Measurements from ENCODE around the gene SF3A2. TPM values are rescaled to one million over a fixed set of nuclear protein-coding genes. Genes with fewer than 3 reads are reported as not detected.

The SF3A2 gene
- total and polyA plus RNA-seq, 2 donors (not counting 3 experiments of a cell fraction or from before 2014, with no cell fraction given) = 21.5 to 164 TPM

DNA sequence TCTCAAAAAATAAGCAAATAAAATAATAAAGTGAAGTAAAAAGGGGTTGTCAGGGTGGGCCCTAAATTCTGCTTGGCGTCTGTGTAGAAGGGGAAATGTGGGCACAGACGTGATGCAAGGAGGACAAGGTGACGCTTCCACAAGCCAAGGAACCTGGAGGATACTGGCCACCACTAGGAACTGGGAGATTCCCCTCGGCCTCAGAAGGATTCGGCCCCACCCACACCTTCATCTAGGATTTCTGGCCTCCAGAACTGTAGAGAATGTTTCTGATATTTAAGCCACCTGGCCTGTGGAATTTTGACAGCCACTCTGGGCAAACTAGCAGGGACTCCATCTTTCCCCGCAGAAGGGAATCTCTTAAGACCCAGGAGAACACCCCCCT lies 1.6 kb upstream of the SF3A2 start:
- H4K20me1 ChIP-seq (replicated peaks; ENCODE audit: control insufficient read depth, extremely low read depth, insufficient read depth, low read length) = no peaks in the 10 kb centered on the region
- H3K9me1 ChIP-seq (replicated peaks; ENCODE audit: control insufficient read depth, extremely low read depth, insufficient read depth, low read length) = no peaks in the 10 kb centered on the region
- peaks cover 54% of the 10 kb centered on the region for H3K79me2 ChIP-seq (ENCODE audit: control insufficient read depth, insufficient read depth, low read length)
- ChIA-PET CTCF (interaction anchor here (1.3 to 1.8 kb wide), 5 partner anchors 27 to 81 kb away, joined by 6 to 16 read pairs (median 11); no protein-coding TSS in a partner anchor), POLR2A (no interaction called here)
- peak overlapping the region; percentile 67 for H3K9ac ChIP-seq (replicated peaks; ENCODE audit: extremely low read depth, insufficient read depth, low read length)
- dilution Hi-C loops (cut with MboI; ENCODE audit: extremely low pct_ligation_motif_present, low sequenced_read_pairs) = no loop called here
- intact Hi-C loops (cut with micrococcal nuclease) = loop anchor here (5.0 kb wide), 2 partner anchors 307 to 802 kb away; no protein-coding TSS in a partner anchor
- BruUV-seq (replicated peaks) = no TSS peak
- peak overlapping the region; percentile 56 to 86 (median 80) for H3K4me3 ChIP-seq (replicated peaks in 1 of 3; ENCODE audit: insufficient read depth in 1 of 3, low read depth in 1 of 3, low read length in 3 of 3)
- H3K27me3 ChIP-seq (ENCODE audit: control insufficient read depth in 2 of 2, insufficient read depth in 2 of 2, low read length in 2 of 2) = no peaks in the 10 kb centered on the region
- TF ChIP-seq JUN (IDR thresholded peaks at IDR 0.05; ENCODE audit: borderline replicate concordance, insufficient read depth, insufficient read length, low read depth) = no peak
- TF ChIP-seq, protein P1, sequence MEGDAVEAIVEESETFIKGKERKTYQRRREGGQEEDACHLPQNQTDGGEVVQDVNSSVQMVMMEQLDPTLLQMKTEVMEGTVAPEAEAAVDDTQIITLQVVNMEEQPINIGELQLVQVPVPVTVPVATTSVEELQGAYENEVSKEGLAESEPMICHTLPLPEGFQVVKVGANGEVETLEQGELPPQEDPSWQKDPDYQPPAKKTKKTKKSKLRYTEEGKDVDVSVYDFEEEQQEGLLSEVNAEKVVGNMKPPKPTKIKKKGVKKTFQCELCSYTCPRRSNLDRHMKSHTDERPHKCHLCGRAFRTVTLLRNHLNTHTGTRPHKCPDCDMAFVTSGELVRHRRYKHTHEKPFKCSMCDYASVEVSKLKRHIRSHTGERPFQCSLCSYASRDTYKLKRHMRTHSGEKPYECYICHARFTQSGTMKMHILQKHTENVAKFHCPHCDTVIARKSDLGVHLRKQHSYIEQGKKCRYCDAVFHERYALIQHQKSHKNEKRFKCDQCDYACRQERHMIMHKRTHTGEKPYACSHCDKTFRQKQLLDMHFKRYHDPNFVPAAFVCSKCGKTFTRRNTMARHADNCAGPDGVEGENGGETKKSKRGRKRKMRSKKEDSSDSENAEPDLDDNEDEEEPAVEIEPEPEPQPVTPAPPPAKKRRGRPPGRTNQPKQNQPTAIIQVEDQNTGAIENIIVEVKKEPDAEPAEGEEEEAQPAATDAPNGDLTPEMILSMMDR (IDR thresholded peaks at IDR 0.05; ENCODE audit: extremely low read depth in 1 of 2, insufficient read depth in 1 of 2, low read depth in 1 of 2, low read length in 2 of 2) = no peak
- H3K36me3 ChIP-seq (ENCODE audit: control insufficient read depth in 2 of 2, extremely low read depth in 1 of 2, insufficient read depth in 2 of 2, low read length in 2 of 2) = peaks cover 0 to 20% of the 10 kb centered on the region in 2 experiments
- FAIRE-seq = peak; percentile 8
- H3K27ac ChIP-seq (ENCODE audit: insufficient read depth, low read depth, low read length) = peak overlapping the region; percentile 27
- peak overlapping the region; percentile 86 for H3K4me2 ChIP-seq (ENCODE audit: insufficient read depth, low read length)
- no peak for DNase-seq (ENCODE audit: low read depth, low spot score)
- no peaks in the 10 kb centered on the region for H3K9me3 ChIP-seq (replicated peaks; ENCODE audit: control insufficient read depth, insufficient read depth, low read length)
- peaks cover 26% of the 10 kb centered on the region for H3K4me1 ChIP-seq (ENCODE audit: control insufficient read depth, extremely low read depth, insufficient read depth, low read length)
- no peak overlapping the region for H2AFZ ChIP-seq (ENCODE audit: low read depth, low read length)

DNA sequence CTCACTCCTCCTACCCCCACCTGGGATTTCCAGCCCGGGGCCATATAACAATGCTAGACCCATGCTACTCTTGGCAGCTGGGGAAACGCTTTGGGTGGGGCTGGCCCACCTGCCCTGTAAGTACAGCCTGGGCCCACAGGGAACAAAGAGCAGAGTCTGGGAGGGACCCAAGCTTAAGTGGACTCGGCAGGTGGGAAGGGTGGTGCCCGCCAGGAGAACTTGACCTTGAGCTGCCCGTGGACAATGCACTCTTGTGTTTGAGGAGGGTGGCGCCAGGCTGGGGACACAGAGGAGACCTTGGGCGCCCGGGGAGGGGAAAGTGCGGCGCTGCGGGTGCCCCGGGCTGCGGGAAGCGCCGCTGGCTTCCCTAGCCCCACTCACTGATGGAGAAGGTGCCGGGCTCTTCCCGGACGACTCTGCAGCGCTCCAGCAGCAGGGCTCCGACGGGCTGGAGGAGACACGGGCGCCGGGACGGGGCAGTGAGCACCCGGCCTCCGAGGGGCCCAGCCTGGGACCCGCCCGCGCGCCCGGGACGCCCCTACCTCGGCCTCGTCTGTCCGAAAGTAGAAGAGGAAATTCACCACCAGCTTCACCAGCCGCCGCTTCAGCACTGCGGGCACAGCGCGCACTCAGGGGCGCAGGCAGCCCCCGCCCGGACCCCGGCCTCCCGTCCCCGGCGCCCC lies 1.1 kb upstream of the SF3A2 start:
- no peak for DNase-seq (ENCODE audit: low read depth, low spot score)
- POLR2A ChIA-PET = interaction anchor here (0.5 kb wide), 1 partner anchor 389 kb away, joined by 3 read pairs; no protein-coding TSS in a partner anchor
- FAIRE-seq = peak; percentile 76

More for the DNA sequence above, 1.1 kb upstream of the SF3A2 start:
- Histone ChIP-seq H3K4me1 (ENCODE audit: control insufficient read depth, extremely low read depth, insufficient read depth, low read length) (peaks cover 32% of the 10 kb centered on the region), H3K27ac (ENCODE audit: insufficient read depth, low read depth, low read length) (peak overlapping the region; percentile 27), H3K27me3 (ENCODE audit: control insufficient read depth in 2 of 2, insufficient read depth in 2 of 2, low read length in 2 of 2) (no peaks in the 10 kb centered on the region), H3K9ac (replicated peaks; ENCODE audit: extremely low read depth, insufficient read depth, low read length) (peak overlapping the region; percentile 67), H3K79me2 (ENCODE audit: control insufficient read depth, insufficient read depth, low read length) (peaks cover 59% of the 10 kb centered on the region), H3K9me1 (replicated peaks; ENCODE audit: control insufficient read depth, extremely low read depth, insufficient read depth, low read length) (no peaks in the 10 kb centered on the region), H3K9me3 (replicated peaks; ENCODE audit: control insufficient read depth, insufficient read depth, low read length) (no peaks in the 10 kb centered on the region), H3K36me3 (ENCODE audit: control insufficient read depth in 2 of 2, extremely low read depth in 1 of 2, insufficient read depth in 2 of 2, low read length in 2 of 2) (peaks cover 0 to 17% of the 10 kb centered on the region in 2 experiments), H2AFZ (ENCODE audit: low read depth, low read length) (no peak overlapping the region), H4K20me1 (replicated peaks; ENCODE audit: control insufficient read depth, extremely low read depth, insufficient read depth, low read length) (no peaks in the 10 kb centered on the region), H3K4me3 (replicated peaks in 1 of 3; ENCODE audit: insufficient read depth in 1 of 3, low read depth in 1 of 3, low read length in 3 of 3) (peak overlapping the region; percentile 56 to 86 (median 80)), H3K4me2 (ENCODE audit: insufficient read depth, low read length) (peak overlapping the region; percentile 86)
- intact Hi-C loops (cut with micrococcal nuclease) (loop anchor here (1.0 to 5.0 kb wide), 10 partner anchors 19 to 802 kb away; partner anchors contain the start of gene TIMM13), dilution Hi-C loops (cut with MboI; ENCODE audit: extremely low pct_ligation_motif_present, low sequenced_read_pairs) (no loop called here)
- BruUV-seq (replicated peaks) = no TSS peak
- TF ChIP-seq GATA2 (IDR thresholded peaks at IDR 0.05; ENCODE audit: insufficient read depth, insufficient read length, low read depth, low read length) (no peak), POLR2A (IDR thresholded peaks at IDR 0.05; ENCODE audit: low read depth, low read length) (peak; percentile 43), JUN (IDR thresholded peaks at IDR 0.05; ENCODE audit: borderline replicate concordance, insufficient read depth, insufficient read length, low read depth) (no peak), FOS (IDR thresholded peaks at IDR 0.05; ENCODE audit: borderline replicate concordance, insufficient read depth, low read length) (no peak), MYC (IDR thresholded peaks at IDR 0.05; ENCODE audit: low read depth, low read length) (no peak), POLR2AphosphoS5 (IDR thresholded peaks at IDR 0.05; ENCODE audit: insufficient read depth, low read depth, low read length) (no peak), EZH2 (IDR thresholded peaks at IDR 0.05; ENCODE audit: borderline replicate concordance, low read depth, low read length, severe bottlenecking) (no peak)
- TF ChIP-seq, protein P1 (IDR thresholded peaks at IDR 0.05; ENCODE audit: extremely low read depth in 1 of 2, insufficient read depth in 1 of 2, low read depth in 1 of 2, low read length in 2 of 2) = no peak
- TF ChIP-seq, protein P2, sequence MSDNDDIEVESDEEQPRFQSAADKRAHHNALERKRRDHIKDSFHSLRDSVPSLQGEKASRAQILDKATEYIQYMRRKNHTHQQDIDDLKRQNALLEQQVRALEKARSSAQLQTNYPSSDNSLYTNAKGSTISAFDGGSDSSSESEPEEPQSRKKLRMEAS (IDR thresholded peaks at IDR 0.05; ENCODE audit: insufficient read depth, insufficient read length) = no peak
- CTCF ChIA-PET = interaction anchor here (0.7 to 1.8 kb wide), 10 partner anchors 14 to 377 kb away, joined by 3 to 16 read pairs (median 7); partner anchors contain the start of gene AMH

Data from endothelial cell of umbilical vein (primary cell).